Head of caudate nucleus (tissue), 42 donors: Measurements from ENCODE around the gene CEP164.

Experiments
- DNase-seq, 42 donors: peaks; one replicate each; pipeline versions ENCODE4 v3.0.0 to v3.0.0-alpha.2; 2020 to 2021; ENCODE audit warnings: mixed read lengths in 7 of 42
- intact Hi-C: fragments of 100-400 bp; cut with DNase I; formaldehyde crosslinking; loops from one replicate; pipeline ENCODE4 v1.15.0; 2022

Gene CEP164

GRCh38 chr11:117327567-117328374 is at the start of gene CEP164:
CEP164 (plus strand) TSS chr11:117327854; CDS start chr11:117338587, 10,733 bp downstream.
- peak; percentile 92 to 99 (median 97) for DNase-seq
- intact Hi-C loops: no loop called here

- intact Hi-C loops: no loop called here
- DNase-seq: no peak
These were observed 49.3 kb upstream of the CEP164 start for GRCh38 chr11:117278347-117278746.

GRCh38 chr11:117279711-117280376 is 47.8 kb upstream of the CEP164 start:
- no peak for DNase-seq
- intact Hi-C loops: no loop called here

GRCh38 chr11:117281159-117281558 is 46.5 kb upstream of the CEP164 start:
- DNase-seq: peak in 24 of 42 donors; percentile 13 to 79 (median 36)
- intact Hi-C loops: no loop called here

- no peak for DNase-seq
- intact Hi-C loops: no loop called here
These were observed 45.8 kb upstream of the CEP164 start for GRCh38 chr11:117281869-117282268.

GRCh38 chr11:117282956-117283355 is 44.7 kb upstream of the CEP164 start:
- no peak for DNase-seq
- intact Hi-C loops: no loop called here

GRCh38 chr11:117284053-117284452 is 43.6 kb upstream of the CEP164 start:
- DNase-seq: no peak
- intact Hi-C loops: no loop called here

- intact Hi-C loops: no loop called here
- no peak for DNase-seq
These were observed 41.1 kb upstream of the CEP164 start for GRCh38 chr11:117286588-117286987.

GRCh38 chr11:117287668-117288067 is 40.0 kb upstream of the CEP164 start:
- intact Hi-C loops: no loop called here

GRCh38 chr11:117289795-117290194 is 37.9 kb upstream of the CEP164 start:
- intact Hi-C loops: no loop called here
- peak in 1 of 42 donors; percentile 4 for DNase-seq

More at GRCh38 chr11:117287668-117288067, 40.0 kb upstream of the CEP164 start:
- peak in 1 of 42 donors; percentile 15 for DNase-seq

- no peak for DNase-seq
- intact Hi-C loops: no loop called here
These were observed 36.8 kb upstream of the CEP164 start, which contains the start of gene BACE1-AS for GRCh38 chr11:117290809-117291396. BACE1-AS (plus strand) TSS chr11:117291346.

GRCh38 chr11:117292616-117293015 is 35.0 kb upstream of the CEP164 start:
- DNase-seq: no peak
- intact Hi-C loops: no loop called here

GRCh38 chr11:117295438-117296137 is 32.1 kb upstream of the CEP164 start:
- intact Hi-C loops: no loop called here
- DNase-seq: peak; percentile 47 to 89 (median 80)

GRCh38 chr11:117296881-117297280 is 30.8 kb upstream of the CEP164 start:
- intact Hi-C loops: no loop called here
- DNase-seq: peak in 1 of 42 donors; percentile 29

GRCh38 chr11:117298195-117298594 is 29.5 kb upstream of the CEP164 start:
- DNase-seq: no peak
- intact Hi-C loops: no loop called here

GRCh38 chr11:117299351-117300282 is 28.0 kb upstream of the CEP164 start:
- intact Hi-C loops: no loop called here
- DNase-seq: no peak

- peak in 28 of 42 donors; percentile 19 to 75 (median 44) for DNase-seq
- intact Hi-C loops: no loop called here
These were observed 27.4 kb upstream of the CEP164 start for GRCh38 chr11:117300283-117300663.

GRCh38 chr11:117300773-117301172 is 26.9 kb upstream of the CEP164 start:
- peak in 17 of 42 donors; percentile 25 to 83 (median 59) for DNase-seq
- intact Hi-C loops: no loop called here
